Upper lobe of right lung (tissue), 1 donor: Measurements from ENCODE around the gene CCDC179. TPM values are rescaled to one million over a fixed set of nuclear protein-coding genes. Genes with fewer than 3 reads are reported as not detected.

ENCODE experiments used
- ATAC-seq: fragments of 200-7000 bp; cut with Tn5 transposase; one replicate; pipeline ENCODE4 v1.9.1; 2020; ENCODE audit warnings: mild to moderate bottlenecking, moderate library complexity
- DNase-seq: peaks from one replicate; pipeline ENCODE4 v3.0.0-alpha.2; 2020
- H3K27ac ChIP-seq: fragments of 200-600 bp; one replicate; pipeline ENCODE4 v1.8.0; 2022
- H3K27me3 ChIP-seq: fragments of 200-600 bp; one replicate; pipeline ENCODE4 v1.8.0; 2022; ENCODE audit warnings: mild to moderate bottlenecking
- H3K36me3 ChIP-seq: fragments of 200-600 bp; one replicate; pipeline ENCODE4 v1.8.0; 2022
- H3K4me1 ChIP-seq: fragments of 200-600 bp; one replicate; pipeline ENCODE4 v1.8.0; 2022
- H3K4me3 ChIP-seq: fragments of 200-600 bp; one replicate; pipeline ENCODE4 v1.8.0; 2022; ENCODE audit warnings: mild to moderate bottlenecking
- H3K9me3 ChIP-seq: fragments of 200-600 bp; one replicate; pipeline ENCODE4 v1.8.0; 2022
- intact Hi-C: fragments of 100-400 bp; cut with DNase I; formaldehyde crosslinking; loops from one replicate; pipeline ENCODE4 v1.11.0; 2022
- total RNA-seq: library from RNA; stranded (reverse); fragmentation: NEBNext Ultra II Directional; extraction: Animal tissue kit (Norgen Biotek cat#: 25700); gene quantifications from one replicate; pipeline ENCODE4 v1.2.1, GENCODE V29; 2021
- TF ChIP-seq, protein P1 (sequence below): fragments of 200-600 bp; IDR thresholded peaks from one replicate; pipeline ENCODE4 v1.8.0; 2022; ENCODE audit warnings: antibody characterized with exemption
- donor health status: DM: no; HTN: yes; CAD: no; lungs with severe emphysema.

CCDC179 gene
- total RNA-seq, 1 donor from 2014 or later = not detected

DNA sequence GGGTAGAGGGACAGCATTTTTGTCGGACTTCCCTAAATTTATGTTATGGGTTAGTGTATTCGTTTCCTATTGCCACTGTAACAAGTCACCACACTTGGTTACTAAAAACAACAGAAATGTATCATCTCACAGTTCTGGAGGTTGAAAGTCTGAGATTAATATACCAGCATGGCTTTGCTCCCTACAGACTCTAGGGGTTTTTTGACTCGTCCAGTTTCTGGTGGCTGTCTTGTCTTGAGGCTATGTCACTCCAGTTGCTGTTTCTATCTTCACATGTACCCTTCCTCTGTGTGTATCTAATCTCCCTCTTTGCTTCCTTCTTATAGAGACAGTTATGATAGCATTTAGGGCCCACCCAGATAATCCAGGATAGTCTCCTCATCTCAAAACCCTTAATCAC is 9.1 kb upstream of the CCDC179 start:
- TF ChIP-seq, protein P1, sequence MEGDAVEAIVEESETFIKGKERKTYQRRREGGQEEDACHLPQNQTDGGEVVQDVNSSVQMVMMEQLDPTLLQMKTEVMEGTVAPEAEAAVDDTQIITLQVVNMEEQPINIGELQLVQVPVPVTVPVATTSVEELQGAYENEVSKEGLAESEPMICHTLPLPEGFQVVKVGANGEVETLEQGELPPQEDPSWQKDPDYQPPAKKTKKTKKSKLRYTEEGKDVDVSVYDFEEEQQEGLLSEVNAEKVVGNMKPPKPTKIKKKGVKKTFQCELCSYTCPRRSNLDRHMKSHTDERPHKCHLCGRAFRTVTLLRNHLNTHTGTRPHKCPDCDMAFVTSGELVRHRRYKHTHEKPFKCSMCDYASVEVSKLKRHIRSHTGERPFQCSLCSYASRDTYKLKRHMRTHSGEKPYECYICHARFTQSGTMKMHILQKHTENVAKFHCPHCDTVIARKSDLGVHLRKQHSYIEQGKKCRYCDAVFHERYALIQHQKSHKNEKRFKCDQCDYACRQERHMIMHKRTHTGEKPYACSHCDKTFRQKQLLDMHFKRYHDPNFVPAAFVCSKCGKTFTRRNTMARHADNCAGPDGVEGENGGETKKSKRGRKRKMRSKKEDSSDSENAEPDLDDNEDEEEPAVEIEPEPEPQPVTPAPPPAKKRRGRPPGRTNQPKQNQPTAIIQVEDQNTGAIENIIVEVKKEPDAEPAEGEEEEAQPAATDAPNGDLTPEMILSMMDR = no peak
- Histone ChIP-seq H3K4me1 (no peaks in the 10 kb centered on the region), H3K4me3 (no peak overlapping the region), H3K27me3 (no peaks in the 10 kb centered on the region), H3K36me3 (no peaks in the 10 kb centered on the region), H3K9me3 (no peaks in the 10 kb centered on the region), H3K27ac (no peak overlapping the region)
- ATAC-seq = no peak
- DNase-seq = no peak
- intact Hi-C loops = no loop called here

DNA sequence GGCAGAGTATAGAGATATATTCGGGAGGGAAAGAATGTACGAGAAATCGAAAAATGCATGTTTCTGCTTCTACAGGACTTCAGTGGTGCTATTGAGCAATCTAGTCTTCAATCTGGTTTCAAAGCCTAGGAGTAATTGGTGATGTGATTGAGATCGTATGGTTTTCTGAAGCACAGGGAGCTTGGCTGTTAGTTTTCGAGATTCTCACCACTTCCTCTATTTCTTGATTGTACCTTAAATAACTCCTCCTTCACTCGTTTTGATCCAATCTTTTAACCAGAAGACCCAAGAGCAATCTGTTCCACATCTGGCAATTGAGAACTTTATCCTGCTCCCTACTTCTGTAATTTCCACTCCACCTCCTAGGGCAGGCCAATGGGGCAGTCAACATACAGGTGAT is 518 bp downstream of the CCDC179 start:
- TF ChIP-seq, protein P1 = no peak
- intact Hi-C loops = no loop called here
- no peaks in the 10 kb centered on the region for H3K4me1 ChIP-seq

DNA sequence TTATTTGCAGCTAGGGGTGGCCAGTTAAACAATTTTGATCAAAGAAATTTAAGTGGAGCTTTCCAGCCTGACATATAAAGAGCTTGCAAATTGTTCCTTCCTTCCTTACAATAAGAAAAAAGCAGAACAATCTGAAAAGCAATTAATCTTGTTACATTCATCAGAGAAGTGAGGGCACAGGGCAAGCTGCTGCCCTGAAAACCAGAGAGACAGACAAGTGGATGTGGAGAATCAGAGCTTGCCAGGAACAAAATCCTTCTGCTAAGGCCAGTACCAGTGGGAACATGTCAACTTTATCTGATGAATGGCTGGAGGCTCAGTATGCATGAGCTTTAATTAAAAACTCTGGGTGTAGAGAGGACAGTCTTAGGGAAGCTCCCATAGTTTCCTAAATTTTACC is 8.8 kb downstream of the CCDC179 start:
- H3K27ac ChIP-seq = no peak overlapping the region
- no peaks in the 10 kb centered on the region for H3K27me3 ChIP-seq
- ATAC-seq (no peak), DNase-seq (no peak)
- TF ChIP-seq, protein P1 = no peak
- no peak overlapping the region for H3K4me3 ChIP-seq
- intact Hi-C loops = no loop called here
- no peaks in the 10 kb centered on the region for H3K4me1 ChIP-seq
- H3K36me3 ChIP-seq = no peaks in the 10 kb centered on the region
- H3K9me3 ChIP-seq = no peaks in the 10 kb centered on the region

More for the DNA sequence above, 518 bp downstream of the CCDC179 start:
- Histone ChIP-seq H3K27me3 (no peaks in the 10 kb centered on the region), H3K36me3 (no peaks in the 10 kb centered on the region), H3K27ac (no peak overlapping the region), H3K9me3 (no peaks in the 10 kb centered on the region), H3K4me3 (no peak overlapping the region)
- ATAC-seq = no peak
- DNase-seq = no peak

DNA sequence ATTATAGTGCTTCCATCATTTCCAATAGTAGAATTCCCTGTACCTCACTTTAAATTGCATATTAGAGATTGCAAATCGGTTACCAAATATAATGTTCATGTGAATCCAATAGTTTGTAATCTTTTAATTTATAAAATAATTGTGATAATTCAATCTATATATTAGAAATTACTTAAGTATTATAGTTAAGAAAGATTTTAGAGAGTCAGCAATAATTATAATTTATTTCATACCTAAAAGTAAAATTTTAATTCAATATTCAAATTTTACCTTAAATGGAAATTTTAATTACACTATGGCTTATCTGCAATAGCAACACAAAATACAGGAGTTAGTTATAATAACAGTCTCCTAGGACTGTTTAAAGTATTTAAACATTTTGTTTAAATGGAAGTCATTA is 13.5 kb downstream of the CCDC179 start:
- H3K4me3 ChIP-seq = no peak overlapping the region
- no peak overlapping the region for H3K27ac ChIP-seq
- TF ChIP-seq, protein P1 = no peak
- H3K36me3 ChIP-seq = no peaks in the 10 kb centered on the region
- no peaks in the 10 kb centered on the region for H3K27me3 ChIP-seq
- ATAC-seq (no peak), DNase-seq (no peak)
- no peaks in the 10 kb centered on the region for H3K4me1 ChIP-seq
- no peaks in the 10 kb centered on the region for H3K9me3 ChIP-seq
- intact Hi-C loops = no loop called here

DNA sequence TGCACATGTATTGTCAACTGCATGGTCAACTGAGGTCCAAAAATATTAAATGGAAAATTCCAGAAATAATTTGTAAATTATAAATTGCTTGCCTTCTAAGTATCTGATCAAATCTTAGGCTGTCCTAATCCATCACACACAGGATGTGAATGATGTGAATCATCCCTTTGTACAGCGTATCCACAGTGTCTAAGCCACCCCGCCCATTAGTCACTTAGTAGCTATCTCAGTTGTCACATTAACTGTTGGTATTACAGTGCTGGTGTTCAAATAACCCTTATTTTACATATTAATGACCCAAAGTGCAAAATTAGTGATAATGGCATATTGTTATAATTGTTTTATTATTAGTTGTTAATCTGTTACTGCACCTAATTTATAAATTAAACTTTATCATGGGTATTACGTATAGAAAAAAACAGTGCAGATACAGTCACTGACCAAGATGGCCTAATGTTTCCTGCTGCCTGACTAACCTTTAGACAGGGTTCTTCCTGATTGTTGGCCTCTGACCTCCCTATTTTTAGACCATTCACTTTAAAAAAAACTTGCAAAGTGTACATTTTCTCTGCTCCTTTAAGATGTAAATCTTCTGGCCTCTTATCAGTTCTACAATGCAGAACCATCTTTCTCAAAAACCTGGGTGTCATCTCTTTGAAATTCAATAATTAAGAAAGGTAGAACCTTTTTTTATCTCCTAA is 27.8 kb downstream of the CCDC179 start:
- ATAC-seq = no peak

More for the DNA sequence above, 27.8 kb downstream of the CCDC179 start:
- H3K27me3 ChIP-seq = no peaks in the 10 kb centered on the region
- H3K9me3 ChIP-seq = no peaks in the 10 kb centered on the region
- DNase-seq = no peak
- H3K27ac ChIP-seq = no peak overlapping the region
- TF ChIP-seq, protein P1 = no peak
- no peaks in the 10 kb centered on the region for H3K4me1 ChIP-seq
- no peaks in the 10 kb centered on the region for H3K36me3 ChIP-seq
- H3K4me3 ChIP-seq = no peak overlapping the region
- intact Hi-C loops = no loop called here
